ENCODE measurements around the gene SEPHS1.
"Not testable (repeated sequence)": the region's sequence is repeated elsewhere in the genome, so short reads cannot be mapped to it uniquely, and the experiment has no call there.

SEPHS1 gene

DNA sequence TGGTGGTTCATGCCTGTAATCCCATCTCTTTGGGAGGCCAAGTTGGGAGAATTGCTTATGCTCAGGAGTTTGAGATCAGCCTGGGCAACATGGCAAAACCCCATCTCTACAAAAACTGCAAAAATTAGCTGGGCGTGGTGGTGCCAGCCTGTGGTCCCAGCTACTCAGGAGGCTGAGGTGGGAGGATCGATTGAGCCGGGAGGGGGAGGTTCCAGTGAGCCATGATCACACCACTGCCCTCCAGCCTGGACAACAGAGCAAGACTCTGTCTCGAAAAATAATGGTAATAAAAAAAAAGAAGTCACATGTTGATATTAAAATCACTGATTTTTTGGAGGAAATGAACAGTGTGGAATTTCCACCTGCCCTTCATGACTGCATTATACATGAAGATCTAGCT is 64.0 kb downstream of the SEPHS1 start:
- no peak for DNase-seq (ENCODE audit: low read depth)

DNA sequence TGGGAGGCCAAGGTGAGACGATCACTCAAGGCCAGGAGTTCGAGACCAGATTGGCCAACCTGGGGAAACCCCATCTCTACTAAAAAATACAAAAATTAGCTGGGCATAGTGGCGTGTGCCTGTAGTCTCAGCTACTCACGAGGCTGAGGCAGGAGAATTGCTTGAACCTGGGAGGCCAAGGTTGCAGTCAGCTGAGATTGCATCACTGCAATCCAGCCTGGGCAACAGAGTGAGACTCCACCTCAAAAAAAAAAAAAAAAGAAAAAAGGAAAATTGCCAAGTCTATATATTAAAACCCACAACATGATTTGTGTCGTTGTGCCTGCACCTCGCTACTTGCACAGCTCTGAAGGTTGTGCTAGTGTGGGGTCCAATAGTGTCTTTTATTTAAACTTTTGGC is 65.7 kb downstream of the SEPHS1 start:
- DNase-seq (ENCODE audit: low read depth), result not testable (repeated sequence)

- no peak for DNase-seq (ENCODE audit: low read depth)
Measured at GRCh38 chr10:13276749-13277365, 71.2 kb downstream of the SEPHS1 start.

GRCh38 chr10:13276146-13276545 is 71.9 kb downstream of the SEPHS1 start:
- not testable (repeated sequence) for DNase-seq (ENCODE audit: low read depth)

DNA sequence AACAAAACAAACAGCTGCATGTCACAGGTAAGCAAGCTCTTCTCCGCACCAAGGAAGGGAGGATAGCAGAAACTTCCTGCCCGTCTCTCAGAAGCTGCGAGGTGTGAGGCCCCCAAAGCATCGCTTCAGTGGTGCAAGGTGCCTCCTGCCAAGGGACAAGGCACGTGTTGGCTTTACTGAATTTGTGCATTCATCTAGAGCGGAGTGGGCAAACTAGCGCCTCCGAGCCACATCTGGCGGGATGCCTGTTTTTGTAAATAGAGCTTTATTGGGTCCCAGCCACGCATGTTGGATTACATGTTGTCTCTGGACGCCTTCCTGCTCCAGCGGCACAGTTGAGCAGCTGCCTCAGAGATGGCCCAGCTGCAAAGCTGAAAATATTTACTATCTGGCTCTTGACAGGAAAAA is 75.9 kb downstream of the SEPHS1 start:
- DNase-seq (ENCODE audit: low read depth), result no peak

DNA sequence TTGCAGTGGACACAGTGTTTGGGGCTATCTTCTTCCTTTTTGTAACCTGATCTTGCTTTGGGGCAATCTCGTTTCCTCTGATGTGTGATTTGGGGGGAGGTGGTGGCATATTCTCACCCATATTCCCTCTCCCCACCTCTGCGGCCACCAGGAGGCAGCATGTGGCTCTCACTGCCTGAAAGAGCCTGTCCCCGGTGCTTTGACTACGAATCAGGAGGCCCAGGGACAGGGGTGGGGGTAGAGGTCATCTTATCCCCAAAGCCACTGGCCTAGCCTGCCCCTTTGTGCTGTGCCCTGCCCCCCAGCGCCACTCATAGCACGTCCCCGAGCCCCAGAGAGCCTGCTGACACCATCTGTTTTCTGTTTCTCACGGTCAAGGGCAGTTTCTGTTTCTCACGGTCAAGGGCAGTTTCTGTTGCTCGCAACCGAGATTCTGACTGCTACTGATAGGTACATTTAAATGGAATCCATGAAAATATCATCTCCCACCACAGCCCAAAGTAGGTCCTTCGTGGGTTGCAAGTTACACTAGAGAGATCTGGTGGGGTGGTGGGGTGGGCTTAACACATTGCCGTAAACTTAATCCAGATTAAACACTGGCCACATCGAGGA is 76.4 kb downstream of the SEPHS1 start:
- DNase-seq (ENCODE audit: low read depth), result no peak

- DNase-seq (ENCODE audit: low read depth), result peak; percentile 21
Measured at GRCh38 chr10:13270877-13271551, 77.1 kb downstream of the SEPHS1 start.

GRCh38 chr10:13268841-13269240 is 79.3 kb downstream of the SEPHS1 start:
- no peak for DNase-seq (ENCODE audit: low read depth)

DNA sequence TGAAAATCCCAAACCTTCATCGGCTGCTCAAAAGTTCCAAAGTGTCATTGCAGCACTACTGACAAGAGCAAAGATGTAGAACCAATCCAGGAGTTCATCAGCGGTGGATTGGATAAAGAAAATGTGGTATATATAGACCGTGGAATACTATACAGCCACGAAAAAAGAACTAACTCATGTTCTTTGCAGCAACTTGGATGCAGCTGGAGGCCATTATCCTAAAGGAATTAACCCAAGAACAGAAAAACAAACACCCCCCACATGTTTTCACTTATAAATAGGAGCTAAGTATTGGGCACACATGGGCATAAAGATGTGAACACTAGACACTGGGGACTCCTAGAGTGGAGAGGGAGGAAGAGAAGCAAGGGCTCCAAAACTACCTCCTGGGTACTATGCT is 79.8 kb downstream of the SEPHS1 start:
- DNase-seq (ENCODE audit: low read depth), result no peak
